ENCODE measurements around the gene THY1. TPM values are rescaled to one million over a fixed set of nuclear protein-coding genes. Genes with fewer than 3 reads are reported as not detected.
A peak's percentile ranks its signal among the peaks of the same experiment; 100 is the strongest.
"Not testable (repeated sequence)": the region's sequence is repeated elsewhere in the genome, so short reads cannot be mapped to it uniquely, and the experiment has no call there.

THY1 gene
- total and polyA plus RNA-seq, 5 donors = 0.74 to 4.3 (median 2.6) TPM

DNA sequence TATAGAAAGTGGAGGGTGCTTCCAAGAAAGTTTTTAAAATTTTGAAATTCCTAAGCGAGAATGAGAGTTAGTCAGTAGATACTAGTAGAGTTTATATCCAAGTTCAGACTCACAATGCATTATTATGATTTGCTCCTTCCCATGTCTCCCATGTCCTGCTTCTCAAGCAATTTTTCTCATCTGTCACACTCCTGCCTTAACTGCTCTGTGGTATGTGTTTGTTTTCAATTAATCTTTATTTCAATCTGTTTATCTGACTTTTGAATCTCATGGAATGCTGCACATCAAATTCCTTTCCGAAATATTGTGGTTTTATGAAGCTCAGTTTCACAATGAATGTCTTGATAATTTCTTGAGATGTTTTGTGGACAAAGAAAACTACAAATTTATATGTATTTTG lies 18.1 kb downstream of the THY1 start:
- H3K27ac ChIP-seq (ENCODE audit: low read length) = no peak overlapping the region
- intact Hi-C loops (cut with DNase I) = no loop called here
- DNase-seq (no peak), ATAC-seq (no peak)
- no peaks in the 10 kb centered on the region for H3K4me1 ChIP-seq (ENCODE audit: control insufficient read depth, insufficient read depth, low read length)
- no peaks in the 10 kb centered on the region for H3K27me3 ChIP-seq (ENCODE audit: control insufficient read depth, insufficient read depth)
- H3K9me3 ChIP-seq (ENCODE audit: control insufficient read depth, low read length) = no peaks in the 10 kb centered on the region
- WGBS = 79% methylated on average over 2 of the region's 2 CpGs
- H3K4me3 ChIP-seq (ENCODE audit: low read length) = no peak overlapping the region

DNA sequence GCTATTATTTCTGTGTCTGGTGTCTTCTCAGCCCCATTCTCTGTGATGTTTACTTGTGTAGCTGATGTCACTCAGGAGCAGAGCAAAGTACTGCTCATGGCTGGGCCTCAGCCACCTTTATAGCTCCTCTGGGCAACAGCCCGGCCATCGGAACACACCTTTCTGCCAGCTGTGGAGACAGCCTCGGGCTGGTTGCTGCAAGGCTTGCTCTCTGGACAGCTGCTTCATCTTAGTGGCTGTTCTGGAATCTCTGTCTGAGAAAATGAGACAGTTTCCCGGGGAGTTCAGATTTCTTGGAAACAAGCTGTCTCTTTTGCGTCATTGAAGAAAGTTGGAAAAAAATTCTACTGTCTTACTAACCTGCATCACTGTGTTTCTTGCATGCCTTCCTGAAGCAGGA lies 20.0 kb downstream of the THY1 start:
- DNase-seq (no peak), ATAC-seq (no peak)
- Histone ChIP-seq H3K9me3 (ENCODE audit: control insufficient read depth, low read length) (no peaks in the 10 kb centered on the region), H3K27ac (ENCODE audit: low read length) (no peak overlapping the region), H3K27me3 (ENCODE audit: control insufficient read depth, insufficient read depth) (no peaks in the 10 kb centered on the region), H3K4me3 (ENCODE audit: low read length) (no peak overlapping the region), H3K4me1 (ENCODE audit: control insufficient read depth, insufficient read depth, low read length) (no peaks in the 10 kb centered on the region)
- intact Hi-C loops (cut with DNase I) = no loop called here
- WGBS = 66% methylated on average over 5 of the region's 5 CpGs

DNA sequence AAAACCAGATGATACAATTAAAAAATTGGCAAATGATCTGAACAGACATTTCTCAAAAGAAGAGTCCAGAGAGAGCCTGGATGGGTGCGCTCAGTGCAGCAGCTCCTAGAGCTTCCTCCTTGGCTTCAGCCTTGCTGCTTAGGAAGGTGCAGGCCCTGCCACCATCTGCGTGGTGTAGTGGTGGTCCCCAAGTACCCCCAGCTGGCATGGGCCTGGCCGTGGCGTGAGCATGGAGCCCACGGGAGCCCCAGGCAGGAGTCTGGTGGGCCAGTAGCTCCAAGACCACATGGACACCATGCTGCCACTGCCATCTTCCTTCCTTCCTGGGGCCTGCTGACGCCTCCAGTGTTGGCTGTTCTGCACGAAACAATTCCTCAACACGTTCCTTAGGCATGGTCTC lies 20.5 kb downstream of the THY1 start:
- DNase-seq = no peak
- Histone ChIP-seq H3K4me1 (ENCODE audit: control insufficient read depth, insufficient read depth, low read length) (no peaks in the 10 kb centered on the region), H3K4me3 (ENCODE audit: low read length) (no peak overlapping the region), H3K9me3 (ENCODE audit: control insufficient read depth, low read length) (no peaks in the 10 kb centered on the region), H3K27ac (ENCODE audit: low read length) (no peak overlapping the region), H3K27me3 (ENCODE audit: control insufficient read depth, insufficient read depth) (no peaks in the 10 kb centered on the region)
- intact Hi-C loops (cut with DNase I) = no loop called here
- 88% methylated on average over 8 of the region's 8 CpGs for WGBS
- ATAC-seq = no peak

DNA sequence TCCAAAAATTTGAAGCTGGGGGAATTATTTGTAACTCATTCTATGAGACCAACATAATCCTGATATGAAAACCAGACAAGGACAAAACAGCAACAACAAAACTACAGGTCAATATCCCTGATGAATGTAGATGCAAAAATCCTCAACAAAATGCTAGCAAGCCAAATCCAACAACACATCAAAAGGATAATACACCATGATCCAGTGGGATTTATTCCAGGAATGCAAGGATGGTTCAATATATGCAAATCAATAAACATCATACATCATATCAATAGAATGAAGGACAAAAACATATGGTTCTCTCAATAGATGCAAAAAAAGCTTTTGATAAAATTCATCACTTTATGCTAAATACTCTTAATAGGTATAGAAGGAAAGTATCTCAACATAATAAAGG lies 22.1 kb downstream of the THY1 start:
- no peaks in the 10 kb centered on the region for H3K4me1 ChIP-seq (ENCODE audit: control insufficient read depth, insufficient read depth, low read length)
- H3K9me3 ChIP-seq (ENCODE audit: control insufficient read depth, low read length) = no peaks in the 10 kb centered on the region
- no peak overlapping the region for H3K27ac ChIP-seq (ENCODE audit: low read length)
- ATAC-seq (no peak), DNase-seq (no peak)
- intact Hi-C loops (cut with DNase I) = no loop called here
- H3K27me3 ChIP-seq (ENCODE audit: control insufficient read depth, insufficient read depth) = no peaks in the 10 kb centered on the region
- H3K4me3 ChIP-seq (ENCODE audit: low read length) = no peak overlapping the region

DNA sequence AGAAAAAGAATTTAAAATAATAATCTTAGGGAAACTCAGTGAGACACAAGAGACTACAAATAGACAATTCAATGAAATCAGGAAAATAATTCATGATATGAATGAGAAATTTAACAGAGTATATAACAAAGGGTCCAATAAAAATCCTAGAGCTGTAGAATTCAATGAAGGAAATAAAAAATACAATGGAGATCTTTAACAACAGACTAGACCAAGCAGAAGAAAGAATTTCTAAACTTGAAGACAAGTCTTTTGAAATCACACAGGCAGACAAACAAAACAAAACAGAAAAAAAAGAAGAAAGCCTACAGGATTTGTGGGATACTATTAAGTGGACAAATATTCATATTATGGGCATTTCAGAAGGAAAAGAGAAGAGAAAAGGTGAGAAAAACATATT lies 25.2 kb downstream of the THY1 start:
- Histone ChIP-seq H3K9me3 (ENCODE audit: control insufficient read depth, low read length) (no peaks in the 10 kb centered on the region), H3K4me3 (ENCODE audit: low read length) (no peak overlapping the region), H3K27ac (ENCODE audit: low read length) (no peak overlapping the region), H3K27me3 (ENCODE audit: control insufficient read depth, insufficient read depth) (no peaks in the 10 kb centered on the region), H3K4me1 (ENCODE audit: control insufficient read depth, insufficient read depth, low read length) (no peaks in the 10 kb centered on the region)
- no peak for ATAC-seq
- intact Hi-C loops (cut with DNase I) = no loop called here
- DNase-seq = no peak

DNA sequence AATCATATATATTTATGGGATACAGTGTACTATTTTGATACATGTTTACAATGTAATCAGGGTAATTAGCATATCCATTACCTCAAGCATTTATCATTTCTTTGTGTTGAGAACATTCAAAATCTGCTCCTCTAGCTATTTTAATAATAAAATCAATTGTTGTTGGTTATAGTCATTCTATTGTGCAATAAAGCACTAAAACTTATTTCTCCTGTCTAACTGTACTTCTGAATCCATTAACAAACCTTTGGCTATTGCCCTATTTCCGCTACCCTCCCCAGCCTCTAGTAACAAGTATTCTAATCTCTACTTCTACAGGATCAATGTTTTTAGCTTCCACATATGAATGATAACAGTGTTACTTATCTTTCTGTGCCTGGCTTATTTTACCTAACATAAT lies 26.1 kb downstream of the THY1 start:
- DNase-seq (no peak), ATAC-seq (no peak)
- no peaks in the 10 kb centered on the region for H3K27me3 ChIP-seq (ENCODE audit: control insufficient read depth, insufficient read depth)
- 99% methylated on average over 1 of the region's 1 CpG for WGBS
- no peak overlapping the region for H3K4me3 ChIP-seq (ENCODE audit: low read length)
- no peak overlapping the region for H3K27ac ChIP-seq (ENCODE audit: low read length)
- intact Hi-C loops (cut with DNase I) = no loop called here
- no peaks in the 10 kb centered on the region for H3K4me1 ChIP-seq (ENCODE audit: control insufficient read depth, insufficient read depth, low read length)
- H3K9me3 ChIP-seq (ENCODE audit: control insufficient read depth, low read length) = no peaks in the 10 kb centered on the region

DNA sequence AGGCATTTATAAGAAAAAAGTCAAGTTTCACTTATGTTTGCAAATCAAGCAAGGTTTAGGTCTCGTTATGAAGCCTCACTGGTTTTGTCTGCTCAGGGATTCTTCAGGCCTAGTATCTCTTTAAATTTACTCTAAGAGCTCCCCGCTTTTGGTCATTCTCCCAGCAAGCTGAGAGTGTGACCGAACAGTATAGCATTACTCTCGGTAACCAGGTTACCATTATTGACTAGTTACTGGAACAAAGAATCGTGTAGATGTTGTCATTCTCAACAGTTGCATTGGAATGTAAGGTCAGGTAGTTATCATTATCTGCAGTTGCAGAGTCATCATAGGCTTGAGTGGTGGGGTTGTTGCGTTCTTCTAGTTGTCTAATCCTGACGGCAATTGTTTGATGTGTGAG lies 31.7 kb downstream of the THY1 start:
- intact Hi-C loops (cut with DNase I) = no loop called here
- ATAC-seq (no peak), DNase-seq (no peak)
- H3K27me3 ChIP-seq (ENCODE audit: control insufficient read depth, insufficient read depth) = no peaks in the 10 kb centered on the region
- H3K27ac ChIP-seq (ENCODE audit: low read length) = no peak overlapping the region
- WGBS = 84% methylated on average over 7 of the region's 7 CpGs
- no peaks in the 10 kb centered on the region for H3K9me3 ChIP-seq (ENCODE audit: control insufficient read depth, low read length)
- no peak overlapping the region for H3K4me3 ChIP-seq (ENCODE audit: low read length)
- no peaks in the 10 kb centered on the region for H3K4me1 ChIP-seq (ENCODE audit: control insufficient read depth, insufficient read depth, low read length)

DNA sequence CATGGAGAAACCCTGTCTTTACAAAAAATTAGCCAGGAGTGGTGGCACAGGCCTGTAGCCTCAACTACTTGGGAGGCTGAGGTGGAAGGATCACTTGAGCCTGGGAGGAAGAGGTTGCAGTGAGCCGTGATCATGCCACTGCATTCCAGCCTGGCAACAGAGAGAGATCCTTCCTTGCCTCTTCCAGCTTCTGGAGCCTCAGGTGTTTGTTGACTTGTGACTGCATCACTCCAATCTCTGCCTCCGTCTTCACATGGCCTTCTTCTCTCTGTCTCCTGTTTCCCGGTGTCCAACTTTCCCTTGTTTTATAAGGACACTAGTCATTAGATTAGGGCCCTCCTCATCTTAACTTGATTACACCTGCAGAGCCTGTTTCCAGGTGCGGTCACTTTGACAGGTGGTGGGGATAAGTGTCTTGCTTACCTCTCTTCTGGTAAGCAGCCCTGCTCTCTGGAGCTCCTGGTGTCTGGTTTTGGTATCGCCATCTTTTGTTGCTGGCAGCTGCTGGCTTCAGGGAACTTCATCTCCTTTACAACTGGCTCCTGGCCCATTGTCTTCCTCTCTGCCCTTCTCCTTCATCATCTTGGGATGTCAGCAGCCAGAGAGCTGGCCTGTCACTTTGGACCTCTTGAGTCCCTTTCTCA lies 33.2 kb downstream of the THY1 start:
- no peak overlapping the region for H3K4me3 ChIP-seq (ENCODE audit: low read length)
- H3K4me1 ChIP-seq (ENCODE audit: control insufficient read depth, insufficient read depth, low read length) = no peaks in the 10 kb centered on the region
- H3K27ac ChIP-seq (ENCODE audit: low read length) = no peak overlapping the region
- WGBS = 71% methylated on average over 5 of the region's 5 CpGs
- intact Hi-C loops (cut with DNase I) = loop anchor here in 2 of 4 donors (10.0 kb wide), 1 partner anchor 85 kb away; no protein-coding TSS in a partner anchor
- no peaks in the 10 kb centered on the region for H3K9me3 ChIP-seq (ENCODE audit: control insufficient read depth, low read length)
- no peak for DNase-seq
- H3K27me3 ChIP-seq (ENCODE audit: control insufficient read depth, insufficient read depth) = no peaks in the 10 kb centered on the region
- no peak for ATAC-seq

DNA sequence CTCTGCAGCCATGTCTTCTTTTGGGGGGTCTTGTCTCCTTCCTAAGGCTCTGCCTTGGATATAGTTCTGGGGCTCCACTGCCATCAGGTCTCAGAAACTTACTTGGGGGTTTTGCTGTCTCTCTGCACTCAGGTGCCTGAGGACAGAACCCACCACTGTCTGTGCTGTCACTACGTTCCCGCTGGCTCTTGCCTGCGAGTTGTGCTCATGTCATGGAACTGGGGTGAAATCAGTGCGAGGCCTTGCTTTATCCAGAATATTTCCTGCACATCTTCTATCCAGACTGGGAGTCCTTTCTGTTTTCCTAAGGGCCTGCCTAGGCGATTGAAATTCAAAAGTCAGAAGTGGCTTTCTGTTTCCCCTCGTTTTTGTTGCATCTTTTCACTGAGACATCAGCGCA lies 34.9 kb downstream of the THY1 start:
- intact Hi-C loops (cut with DNase I) = loop anchor here in 2 of 4 donors (10.0 kb wide), 1 partner anchor 87 kb away; no protein-coding TSS in a partner anchor
- H3K4me3 ChIP-seq (ENCODE audit: low read length) = no peak overlapping the region

DNA sequence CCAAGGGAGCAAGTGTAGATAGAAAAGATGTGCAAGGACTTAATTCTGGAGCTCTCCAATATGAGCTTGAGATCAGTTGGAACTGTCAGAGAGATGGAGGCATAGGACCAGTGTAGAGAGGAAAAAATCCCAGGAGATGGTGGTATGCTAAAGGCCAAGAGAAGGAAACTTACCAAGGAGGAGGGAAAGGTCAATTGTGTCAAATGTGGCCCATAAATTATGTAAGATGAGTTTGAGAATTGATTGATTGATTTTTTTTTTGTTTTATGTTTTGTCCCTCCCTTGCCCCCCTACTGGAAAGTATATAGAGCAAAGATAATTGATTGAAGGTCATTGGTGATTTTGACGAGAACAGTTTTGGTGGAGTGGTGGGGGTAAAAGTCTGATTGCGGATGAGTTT lies 38.6 kb downstream of the THY1 start:
- DNase-seq = no peak
- ATAC-seq = no peak
- 92% methylated on average over 2 of the region's 2 CpGs for WGBS
- no peaks in the 10 kb centered on the region for H3K27me3 ChIP-seq (ENCODE audit: control insufficient read depth, insufficient read depth)
- H3K27ac ChIP-seq (ENCODE audit: low read length) = no peak overlapping the region
- intact Hi-C loops (cut with DNase I) = loop anchor here in 2 of 4 donors (10.0 kb wide), 1 partner anchor 90 kb away; no protein-coding TSS in a partner anchor
- no peak overlapping the region for H3K4me3 ChIP-seq (ENCODE audit: low read length)
- no peaks in the 10 kb centered on the region for H3K9me3 ChIP-seq (ENCODE audit: control insufficient read depth, low read length)
- no peaks in the 10 kb centered on the region for H3K4me1 ChIP-seq (ENCODE audit: control insufficient read depth, insufficient read depth, low read length)

More for the DNA sequence above, 34.9 kb downstream of the THY1 start:
- no peak for DNase-seq
- Histone ChIP-seq H3K27me3 (ENCODE audit: control insufficient read depth, insufficient read depth) (no peaks in the 10 kb centered on the region), H3K4me1 (ENCODE audit: control insufficient read depth, insufficient read depth, low read length) (no peaks in the 10 kb centered on the region), H3K27ac (ENCODE audit: low read length) (no peak overlapping the region), H3K9me3 (ENCODE audit: control insufficient read depth, low read length) (no peaks in the 10 kb centered on the region)
- ATAC-seq = no peak
- whole genome bisulfite sequencing = 86% methylated on average over 7 of the region's 7 CpGs

DNA sequence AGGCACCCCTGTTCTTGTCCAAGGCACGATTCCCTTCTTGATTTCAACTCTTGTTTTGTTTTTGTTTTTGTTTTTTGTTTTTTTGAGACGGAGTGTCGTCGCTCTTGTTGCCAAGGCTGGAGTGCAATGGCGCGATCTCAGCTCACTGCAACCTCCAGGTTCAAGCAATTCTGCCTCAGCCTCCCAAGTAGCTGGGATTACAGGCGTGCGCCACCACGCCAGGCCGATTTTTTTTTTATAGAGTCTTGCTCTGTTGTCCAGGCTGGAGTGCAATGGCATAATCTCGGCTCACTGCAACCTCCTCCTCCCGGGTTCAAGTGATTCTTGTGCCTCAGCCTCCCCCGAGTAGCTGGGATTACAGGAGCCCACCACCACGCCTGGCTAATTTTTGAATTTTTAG lies 40.5 kb downstream of the THY1 start:
- H3K27me3 ChIP-seq (ENCODE audit: control insufficient read depth, insufficient read depth); DNase-seq; H3K4me3 ChIP-seq (ENCODE audit: low read length); H3K27ac ChIP-seq (ENCODE audit: low read length); H3K4me1 ChIP-seq (ENCODE audit: control insufficient read depth, insufficient read depth, low read length); ATAC-seq; H3K9me3 ChIP-seq (ENCODE audit: control insufficient read depth, low read length): not testable (repeated sequence)
- 89% methylated on average over 14 of the region's 14 CpGs for WGBS
- intact Hi-C loops (cut with DNase I) = loop anchor here in 2 of 4 donors (10.0 kb wide), 1 partner anchor 92 kb away; no protein-coding TSS in a partner anchor

DNA sequence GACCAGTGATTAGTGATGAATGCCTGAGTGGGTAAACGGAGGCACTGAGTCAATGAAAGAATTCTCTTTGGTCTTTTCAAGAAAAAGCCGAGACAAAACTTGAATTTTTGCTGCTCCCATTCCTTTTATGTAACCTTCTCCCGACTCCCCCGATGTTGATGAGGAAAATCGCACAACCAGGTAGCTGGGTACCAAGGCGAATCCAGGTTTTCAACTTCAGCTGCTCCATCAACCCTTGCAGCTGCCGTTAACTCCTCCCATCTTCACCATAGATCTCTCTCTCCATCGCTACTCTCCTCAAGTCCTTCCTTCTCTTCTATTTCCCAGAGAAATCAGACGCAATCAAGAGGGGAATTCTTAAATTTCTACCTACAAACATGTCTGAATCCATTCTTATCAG lies 40.9 kb downstream of the THY1 start:
- WGBS = 9% methylated on average over 9 of the region's 9 CpGs
- Histone ChIP-seq H3K27me3 (ENCODE audit: control insufficient read depth, insufficient read depth) (no peaks in the 10 kb centered on the region), H3K9me3 (ENCODE audit: control insufficient read depth, low read length) (no peaks in the 10 kb centered on the region), H3K27ac (ENCODE audit: low read length) (no peak overlapping the region), H3K4me1 (ENCODE audit: control insufficient read depth, insufficient read depth, low read length) (no peaks in the 10 kb centered on the region), H3K4me3 (ENCODE audit: low read length) (peak overlapping the region; percentile 30)
- no peak for ATAC-seq
- intact Hi-C loops (cut with DNase I) = loop anchor here in 2 of 4 donors (10.0 kb wide), 1 partner anchor 93 kb away; no protein-coding TSS in a partner anchor
- DNase-seq = no peak
